Activated naive CD8-positive, alpha-beta T cell treated with anti-CD3 and anti-CD28 coated beads, Interleukin-2, amount 50 U/mL, for 24 hours (primary cell): ENCODE data around the gene COQ7.

Source experiments
- ATAC-seq: fragments of 150-1000 bp; cut with Tn5 transposase; one replicate; pipeline ENCODE4 v1.10.0; 2021
- DNase-seq: peaks from one replicate; pipeline ENCODE4 v3.0.0; 2021
- H3K27ac Mint-ChIP-seq: one replicate; pipeline ENCODE4 v1.8.0; 2021; ENCODE audit warnings: mild to moderate bottlenecking, mixed read lengths
- H3K27me3 Mint-ChIP-seq: one replicate; pipeline ENCODE4 v1.8.0; 2021; ENCODE audit warnings: mixed read lengths
- H3K36me3 Mint-ChIP-seq: one replicate; pipeline ENCODE4 v1.8.0; 2021; ENCODE audit warnings: low read depth, mixed read lengths
- H3K4me1 Mint-ChIP-seq: one replicate; pipeline ENCODE4 v1.8.0; 2021; ENCODE audit warnings: mixed read lengths
- H3K4me3 Mint-ChIP-seq: one replicate; pipeline ENCODE4 v1.8.0; 2021; ENCODE audit warnings: mild to moderate bottlenecking, moderate library complexity, mixed read lengths
- H3K9me3 Mint-ChIP-seq: one replicate; pipeline ENCODE4 v1.8.0; 2021; ENCODE audit warnings: mixed read lengths

The COQ7 gene

DNA sequence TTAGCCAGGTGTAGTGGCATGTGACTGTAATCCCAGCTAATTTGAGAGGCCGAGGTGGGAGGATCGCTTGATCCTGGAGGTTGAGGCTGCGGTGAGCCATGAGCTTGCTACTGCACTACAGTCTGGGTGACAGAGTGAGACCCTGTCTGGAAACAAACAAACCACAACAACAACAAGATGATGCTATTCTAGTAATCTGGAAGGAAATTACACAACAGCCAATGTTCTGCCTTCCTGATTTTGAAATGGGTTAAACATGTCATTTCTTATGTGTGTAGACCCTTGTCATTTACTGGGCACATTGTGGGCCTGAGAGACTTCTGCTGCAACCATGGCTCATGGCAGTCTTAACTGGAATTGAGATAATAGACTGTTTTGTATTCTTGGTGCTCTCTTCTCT, 5.9 kb downstream of the COQ7 start:
- no peak for ATAC-seq
- Mint-ChIP-seq H3K4me3 (no peak overlapping the region), H3K9me3 (no peaks in the 10 kb centered on the region), H3K27me3 (no peaks in the 10 kb centered on the region), H3K36me3 (peaks cover 10% of the 10 kb centered on the region), H3K4me1 (peaks cover 4% of the 10 kb centered on the region), H3K27ac (no peak overlapping the region)
- no peak for DNase-seq

DNA sequence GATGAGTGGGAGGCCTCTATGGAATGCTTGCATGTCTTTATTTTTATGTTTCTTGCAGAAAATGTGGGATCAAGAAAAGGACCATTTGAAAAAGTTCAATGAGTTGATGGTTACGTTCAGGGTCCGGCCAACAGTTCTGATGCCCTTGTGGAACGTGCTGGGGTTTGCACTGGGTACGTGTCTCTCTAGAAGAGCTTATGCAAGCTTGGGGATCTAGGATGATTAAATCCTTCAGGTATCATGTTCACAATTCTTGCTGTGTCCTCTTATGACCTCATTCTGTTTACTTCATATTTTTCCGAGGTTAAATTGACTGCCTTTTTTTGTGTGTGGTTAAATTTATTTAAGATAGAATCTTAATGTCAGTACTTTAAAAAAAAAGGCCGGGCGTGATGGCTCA, 6.4 kb downstream of the COQ7 start:
- H3K36me3 Mint-ChIP-seq, result peaks cover 14% of the 10 kb centered on the region
- DNase-seq (no peak), ATAC-seq (no peak)
- no peaks in the 10 kb centered on the region for H3K27me3 Mint-ChIP-seq
- H3K4me3 Mint-ChIP-seq, result no peak overlapping the region
- no peak overlapping the region for H3K27ac Mint-ChIP-seq
- peaks cover under 1% of the 10 kb centered on the region for H3K4me1 Mint-ChIP-seq
- H3K9me3 Mint-ChIP-seq, result no peaks in the 10 kb centered on the region

DNA sequence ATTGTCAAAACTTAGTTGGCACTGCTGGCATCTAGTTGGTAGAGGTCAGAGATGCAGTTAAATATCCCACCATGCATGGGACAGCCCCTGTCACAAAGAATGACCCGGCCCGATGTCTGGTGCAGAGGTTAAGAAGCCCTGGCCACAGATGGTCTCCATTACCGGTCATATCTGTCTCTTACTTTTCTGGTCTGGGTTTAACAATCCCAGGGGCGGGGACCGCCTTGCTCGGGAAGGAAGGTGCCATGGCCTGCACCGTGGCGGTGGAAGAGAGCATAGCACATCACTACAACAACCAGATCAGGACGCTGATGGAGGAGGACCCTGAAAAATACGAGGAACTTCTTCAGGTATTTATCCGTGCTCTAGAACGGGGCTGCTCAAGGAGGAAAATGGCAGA, 8.1 kb downstream of the COQ7 start:
- Mint-ChIP-seq H3K9me3 (no peaks in the 10 kb centered on the region), H3K27me3 (no peaks in the 10 kb centered on the region), H3K36me3 (peaks cover 18% of the 10 kb centered on the region), H3K4me1 (no peaks in the 10 kb centered on the region), H3K27ac (no peak overlapping the region), H3K4me3 (no peak overlapping the region)
- ATAC-seq, result no peak
- DNase-seq, result no peak

DNA sequence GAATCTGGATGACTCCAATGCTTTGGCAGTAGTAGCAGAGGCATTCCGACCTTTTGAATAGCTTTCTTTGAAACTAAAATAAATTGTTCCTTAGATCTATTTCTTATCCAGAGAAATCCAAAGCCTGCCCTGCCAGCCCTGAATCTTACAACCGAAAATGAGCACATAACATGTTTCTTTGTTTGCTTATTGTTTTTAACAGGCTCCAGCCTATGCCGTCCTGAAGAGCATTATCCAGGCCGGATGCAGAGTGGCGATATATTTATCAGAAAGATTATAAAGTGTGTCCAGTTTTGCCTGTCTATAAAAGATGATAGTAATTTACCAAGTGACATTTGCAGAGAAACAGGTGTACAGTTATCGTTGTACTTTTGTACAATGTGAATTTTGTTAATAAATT, 10.5 kb downstream of the COQ7 start:
- no peak for ATAC-seq
- Mint-ChIP-seq H3K4me3 (no peak overlapping the region), H3K36me3 (peaks cover 29% of the 10 kb centered on the region), H3K4me1 (no peaks in the 10 kb centered on the region), H3K9me3 (no peaks in the 10 kb centered on the region), H3K27ac (no peak overlapping the region), H3K27me3 (no peaks in the 10 kb centered on the region)
- no peak for DNase-seq

DNA sequence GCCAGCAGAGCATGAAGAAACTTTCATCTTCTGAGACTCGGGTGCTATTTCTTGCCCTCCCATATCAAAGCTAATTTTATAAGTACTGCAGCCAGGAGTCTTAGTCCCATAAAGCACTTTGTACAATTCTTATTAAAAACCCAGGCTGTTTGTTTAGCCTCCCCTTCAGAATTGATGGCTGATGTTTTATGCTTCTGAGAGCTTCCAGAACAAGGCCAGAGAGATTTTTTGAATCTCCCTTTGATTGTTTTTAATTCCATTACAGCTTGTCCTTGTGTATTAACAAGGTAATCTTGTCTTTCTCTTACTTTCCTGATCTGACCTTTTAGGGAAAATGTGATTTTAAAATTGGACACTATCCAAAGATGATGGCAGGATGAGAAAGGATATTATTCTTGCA, 16.3 kb downstream of the COQ7 start:
- Mint-ChIP-seq H3K4me1 (peaks cover 6% of the 10 kb centered on the region), H3K9me3 (no peaks in the 10 kb centered on the region), H3K4me3 (no peak overlapping the region), H3K27me3 (peaks cover 10% of the 10 kb centered on the region), H3K27ac (no peak overlapping the region), H3K36me3 (peaks cover 21% of the 10 kb centered on the region)
- DNase-seq (no peak), ATAC-seq (no peak)

GRCh38 chr16:19084139-19084538, 16.7 kb downstream of the COQ7 start:
- Mint-ChIP-seq H3K27me3 (peaks cover 10% of the 10 kb centered on the region), H3K4me1 (peaks cover 6% of the 10 kb centered on the region), H3K9me3 (no peaks in the 10 kb centered on the region), H3K4me3 (no peak overlapping the region), H3K27ac (no peak overlapping the region), H3K36me3 (peaks cover 19% of the 10 kb centered on the region)
- no peak for ATAC-seq
- DNase-seq, result no peak

DNA sequence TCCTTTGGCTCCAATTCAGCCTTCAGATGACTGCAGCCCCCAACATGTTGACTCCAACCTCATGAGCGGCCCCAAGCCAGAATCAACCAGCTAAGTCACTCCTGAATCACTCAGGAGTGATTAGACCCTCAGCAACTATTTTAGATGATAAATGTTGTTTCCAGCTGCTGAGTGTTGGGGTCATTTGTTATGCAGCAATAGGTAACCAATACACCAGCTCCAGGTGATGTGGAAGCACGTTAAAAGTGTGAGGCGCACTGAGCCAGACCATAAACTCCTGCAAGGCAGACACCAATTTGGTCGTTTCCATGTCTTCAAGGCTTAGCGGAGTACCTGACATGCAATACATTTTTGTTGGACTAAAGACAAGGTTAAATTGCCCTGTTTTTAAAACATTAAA, 17.5 kb downstream of the COQ7 start:
- H3K9me3 Mint-ChIP-seq, result no peaks in the 10 kb centered on the region
- DNase-seq (no peak), ATAC-seq (no peak)
- no peak overlapping the region for H3K27ac Mint-ChIP-seq
- H3K27me3 Mint-ChIP-seq, result peaks cover 10% of the 10 kb centered on the region
- no peak overlapping the region for H3K4me3 Mint-ChIP-seq
- peaks cover 6% of the 10 kb centered on the region for H3K4me1 Mint-ChIP-seq
- H3K36me3 Mint-ChIP-seq, result peaks cover 18% of the 10 kb centered on the region

DNA sequence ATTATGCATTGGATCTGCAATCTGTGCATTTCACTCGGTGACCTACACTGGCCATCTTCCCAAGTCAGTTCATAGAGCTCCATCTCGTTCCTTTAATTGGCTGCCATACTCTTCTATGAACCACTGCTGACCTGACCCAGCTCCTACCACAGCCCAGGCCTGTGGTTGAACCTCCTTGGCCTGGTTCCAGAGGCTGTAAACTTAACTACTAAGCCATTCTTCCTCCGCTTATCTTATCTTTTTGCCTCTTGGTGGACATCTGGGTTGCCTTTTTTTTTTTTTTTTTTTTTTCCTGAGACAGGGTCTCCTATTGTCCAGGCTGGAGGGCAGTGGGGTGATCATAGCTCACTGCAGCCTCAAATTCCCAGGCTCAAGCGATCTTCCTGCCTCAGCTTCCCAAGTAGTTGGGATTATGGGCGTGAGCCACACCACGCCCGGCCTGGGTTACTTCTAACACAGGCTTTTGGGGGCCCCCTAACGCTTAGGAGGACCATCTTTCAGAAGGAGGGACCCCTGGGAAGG, 18.3 kb downstream of the COQ7 start:
- H3K4me1 Mint-ChIP-seq, result peaks cover 6% of the 10 kb centered on the region
- H3K36me3 Mint-ChIP-seq, result peaks cover 14% of the 10 kb centered on the region
- ATAC-seq (no peak), DNase-seq (no peak)
- H3K9me3 Mint-ChIP-seq, result no peaks in the 10 kb centered on the region
- H3K27ac Mint-ChIP-seq, result no peak overlapping the region
- no peak overlapping the region for H3K4me3 Mint-ChIP-seq
- H3K27me3 Mint-ChIP-seq, result peaks cover 10% of the 10 kb centered on the region

DNA sequence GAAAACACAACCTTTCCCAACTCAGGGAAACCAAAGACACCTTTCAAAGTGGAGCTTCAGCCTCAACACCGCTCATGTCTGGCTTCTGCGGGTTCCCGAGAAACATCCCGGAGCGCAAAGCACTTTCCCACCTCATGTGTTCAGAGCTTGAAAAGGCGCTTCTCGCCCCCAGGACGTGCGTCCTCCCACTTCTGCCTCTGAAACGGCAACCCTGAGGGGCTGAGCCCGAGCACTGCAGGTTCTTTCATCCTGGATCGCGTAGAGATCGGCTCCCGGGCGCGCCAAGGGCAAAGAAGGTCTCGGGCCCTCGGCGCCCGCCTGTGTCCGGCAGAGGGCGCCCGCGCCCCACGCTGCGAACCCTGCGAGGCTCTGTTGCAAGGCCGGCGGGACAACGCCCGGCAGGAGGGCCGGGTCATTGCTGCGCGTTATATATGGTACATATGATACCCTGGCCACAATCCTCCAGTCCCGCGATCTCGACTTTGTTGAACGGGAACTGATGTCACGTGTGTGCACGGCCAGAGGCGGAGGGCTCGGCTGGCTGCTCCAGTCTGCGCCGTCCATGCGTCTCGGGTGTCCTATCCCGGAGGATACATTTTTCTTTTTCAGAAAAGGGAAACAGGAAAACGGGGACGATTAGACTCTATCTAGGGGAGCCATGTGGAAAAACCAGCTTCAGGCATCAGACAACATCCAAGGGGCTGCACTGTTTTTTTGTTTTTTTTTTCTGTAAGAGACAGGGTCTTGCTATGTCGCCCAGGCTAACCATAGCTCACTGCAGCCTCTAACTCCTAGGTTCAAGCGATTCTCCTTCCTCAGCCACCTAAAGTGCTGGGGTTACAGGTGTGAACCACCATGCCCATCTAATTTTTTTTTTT, 19.1 kb downstream of the COQ7 start:
- ATAC-seq (peak; percentile 97), DNase-seq (peak; percentile 85)
- Mint-ChIP-seq H3K27me3 (peaks cover 10% of the 10 kb centered on the region), H3K27ac (no peak overlapping the region), H3K36me3 (peaks cover 6% of the 10 kb centered on the region), H3K9me3 (peaks cover 1% of the 10 kb centered on the region), H3K4me3 (peak overlapping the region; percentile 41), H3K4me1 (peaks cover 6% of the 10 kb centered on the region)

GRCh38 chr16:19088341-19088916, 21.0 kb downstream of the COQ7 start:
- Mint-ChIP-seq H3K27ac (no peak overlapping the region), H3K4me1 (peaks cover 6% of the 10 kb centered on the region), H3K4me3 (no peak overlapping the region), H3K9me3 (peaks cover 9% of the 10 kb centered on the region), H3K36me3 (no peaks in the 10 kb centered on the region), H3K27me3 (peaks cover 14% of the 10 kb centered on the region)
- DNase-seq (no peak), ATAC-seq (no peak)

DNA sequence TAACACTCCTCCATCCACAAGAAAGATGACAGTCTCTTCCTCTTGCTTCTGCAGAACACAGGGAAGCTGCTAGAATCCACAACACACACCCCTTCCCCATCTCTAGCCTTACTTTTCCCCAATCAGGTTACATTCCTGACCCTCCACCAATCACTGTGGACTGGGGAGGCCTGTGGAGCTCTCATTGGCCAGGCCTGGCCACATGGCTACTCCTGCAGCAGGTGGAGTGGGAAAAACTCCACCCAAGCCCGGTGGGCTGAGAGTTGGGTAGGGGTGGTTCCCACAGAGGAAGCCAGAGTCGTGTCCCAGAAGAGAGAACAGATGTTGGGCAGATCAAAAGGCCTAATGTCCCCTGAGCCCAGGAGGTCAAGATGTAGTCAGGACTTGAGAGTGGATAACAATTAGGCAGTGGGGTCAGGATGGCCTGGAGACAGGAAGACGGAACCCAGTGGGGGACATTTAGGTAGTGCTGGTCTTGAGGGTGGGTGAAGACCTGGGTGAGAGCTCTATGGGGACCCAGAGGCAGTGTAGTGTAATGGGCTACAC, 22.1 kb downstream of the COQ7 start:
- ATAC-seq (no peak), DNase-seq (no peak)
- no peak overlapping the region for H3K27ac Mint-ChIP-seq

GRCh38 chr16:19090916-19091315, 23.5 kb downstream of the COQ7 start:
- Mint-ChIP-seq H3K27ac (no peak overlapping the region), H3K9me3 (peaks cover 15% of the 10 kb centered on the region), H3K4me3 (no peak overlapping the region), H3K36me3 (peaks cover 3% of the 10 kb centered on the region), H3K27me3 (peaks cover 10% of the 10 kb centered on the region), H3K4me1 (peaks cover 18% of the 10 kb centered on the region)
- ATAC-seq, result no peak
- DNase-seq, result no peak

More for the DNA sequence above, 22.1 kb downstream of the COQ7 start:
- Mint-ChIP-seq H3K4me1 (peaks cover 6% of the 10 kb centered on the region), H3K36me3 (no peaks in the 10 kb centered on the region), H3K4me3 (no peak overlapping the region), H3K9me3 (peaks cover 9% of the 10 kb centered on the region), H3K27me3 (peaks cover 16% of the 10 kb centered on the region)

DNA sequence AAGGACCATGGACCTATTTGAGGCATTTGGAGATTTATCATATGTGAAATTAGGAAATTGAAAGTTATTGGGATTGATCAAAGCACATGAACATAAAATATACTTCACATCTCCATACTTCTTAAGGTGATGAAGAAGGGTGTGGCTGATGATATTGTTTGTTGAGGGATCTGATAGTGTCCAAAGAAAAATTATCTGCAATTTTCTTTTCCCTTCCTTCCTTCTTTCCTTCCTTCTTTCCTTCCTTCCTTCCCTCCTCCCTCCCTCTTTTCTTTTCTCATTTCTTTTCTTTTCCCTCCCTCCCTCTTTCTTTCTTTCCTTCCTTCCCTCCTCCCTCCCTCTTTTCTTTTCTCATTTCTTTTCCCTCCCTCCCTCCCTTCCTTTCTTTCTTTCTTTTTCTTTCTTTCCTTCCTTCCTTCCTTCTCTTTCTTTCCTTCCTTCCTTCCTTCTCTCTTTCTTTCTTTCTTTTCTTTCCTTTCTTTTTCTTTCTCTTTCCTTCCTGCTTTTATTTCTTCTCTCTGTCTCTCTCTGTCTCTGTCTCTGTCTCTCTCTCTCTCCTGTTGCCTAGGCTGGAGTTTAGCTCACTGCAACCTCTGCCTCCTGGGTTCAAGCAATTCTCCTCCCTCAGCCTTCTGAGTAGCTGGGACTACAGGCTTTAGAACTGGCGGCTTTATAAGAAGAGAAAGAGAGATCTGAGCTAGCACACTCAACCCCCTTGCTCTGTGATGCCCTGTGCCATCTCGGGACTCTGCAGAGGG, 25.4 kb downstream of the COQ7 start:
- Mint-ChIP-seq H3K4me3 (no peak overlapping the region), H3K27me3 (peaks cover 7% of the 10 kb centered on the region), H3K9me3 (peaks cover 18% of the 10 kb centered on the region), H3K4me1 (peaks cover 16% of the 10 kb centered on the region), H3K27ac (no peak overlapping the region), H3K36me3 (peaks cover 3% of the 10 kb centered on the region)
- DNase-seq, result no peak
- ATAC-seq, result no peak

GRCh38 chr16:19093631-19094541, 26.5 kb downstream of the COQ7 start:
- Mint-ChIP-seq H3K4me1 (peaks cover 16% of the 10 kb centered on the region), H3K27ac (no peak overlapping the region), H3K9me3 (peaks cover 23% of the 10 kb centered on the region), H3K27me3 (peaks cover 7% of the 10 kb centered on the region), H3K36me3 (peaks cover 3% of the 10 kb centered on the region), H3K4me3 (no peak overlapping the region)
- ATAC-seq (no peak), DNase-seq (no peak)
